H1 (cell line): ENCODE results near the gene ZNF518B. TPM values are rescaled to one million over a fixed set of nuclear protein-coding genes. Genes with fewer than 3 reads are reported as not detected.
A peak's percentile ranks its signal among the peaks of the same experiment; 100 is the strongest.

Source experiments
- KDM4A ChIP-seq: IDR thresholded peaks from one replicate; pipeline ENCODE4 v1.7.1; 2012; ENCODE audit warnings: low read depth, mild to moderate bottlenecking, moderate library complexity, low read length, inconsistent platforms; ENCODE audit not compliant: severe bottlenecking
- POLR2AphosphoS5 ChIP-seq: IDR thresholded peaks from 2 replicates; pipeline ENCODE4 v1.6.1; 2011; ENCODE audit warnings: low read depth, low read length
- RAD21 ChIP-seq, 2 experiments: IDR thresholded peaks in 1 of 2; conservative IDR thresholded peaks in 1 of 2; 2 replicates each; pipeline ENCODE4 v1.6.1; 2011; ENCODE audit warnings: low read depth in 2 of 2, low read length in 2 of 2, improper control_type of control experiment in 1 of 2, inconsistent platforms in 1 of 2, mild to moderate bottlenecking in 1 of 2, moderate library complexity in 1 of 2
- SIN3A ChIP-seq, 2 experiments: IDR thresholded peaks in 1 of 2; conservative IDR thresholded peaks in 1 of 2; 2 replicates each; pipeline ENCODE4 v1.6.1; 2011 to 2012; ENCODE audit warnings: low read length in 2 of 2, improper control_type of control experiment in 1 of 2, low read depth in 1 of 2, mild to moderate bottlenecking in 1 of 2
- polyA plus RNA-seq, 7 experiments: library from polyadenylated mRNA; depleted of rRNA in 3 of 7; stranded (reverse) in 5 of 7; unstranded in 2 of 7; fragments of >200 nt in 5 of 7; fragments of 200-250 nt in 2 of 7; gene quantifications; 1 replicate in 5 of 7; 2 replicates in 1 of 7; 4 replicates in 1 of 7; pipeline versions ENCODE4 v1.2.1 to v1.2.3, GENCODE V29; 2011 to 2013; ENCODE audit warnings: missing spikeins in 2 of 7, mixed read lengths in 2 of 7
- total RNA-seq: library from RNA; stranded (reverse); fragmentation: NEBNext Ultra II Directional; extraction: Animal tissue kit (Norgen Biotek cat#: 25700); gene quantifications from 2 replicates; pipeline ENCODE4 v1.2.1, GENCODE V29; 2021
- TF ChIP-seq, protein P1 (sequence below): fragments of 300-600 bp; sonication (generic); IDR thresholded peaks from 2 replicates; pipeline ENCODE4 v1.7.1; 2012; ENCODE audit warnings: low read length, moderate library complexity, mild to moderate bottlenecking, inconsistent platforms; ENCODE audit not compliant: insufficient replicate concordance
- TF ChIP-seq, protein P2 (sequence below): IDR thresholded peaks from 2 replicates; pipeline ENCODE4 v1.6.1; 2012; ENCODE audit warnings: inconsistent platforms

The ZNF518B gene
- total and polyA plus RNA-seq, 2 of the 8 experiments (the other 6 are each of a cell fraction or from before 2014, with no cell fraction given), result 2.9 to 9.0 TPM

DNA sequence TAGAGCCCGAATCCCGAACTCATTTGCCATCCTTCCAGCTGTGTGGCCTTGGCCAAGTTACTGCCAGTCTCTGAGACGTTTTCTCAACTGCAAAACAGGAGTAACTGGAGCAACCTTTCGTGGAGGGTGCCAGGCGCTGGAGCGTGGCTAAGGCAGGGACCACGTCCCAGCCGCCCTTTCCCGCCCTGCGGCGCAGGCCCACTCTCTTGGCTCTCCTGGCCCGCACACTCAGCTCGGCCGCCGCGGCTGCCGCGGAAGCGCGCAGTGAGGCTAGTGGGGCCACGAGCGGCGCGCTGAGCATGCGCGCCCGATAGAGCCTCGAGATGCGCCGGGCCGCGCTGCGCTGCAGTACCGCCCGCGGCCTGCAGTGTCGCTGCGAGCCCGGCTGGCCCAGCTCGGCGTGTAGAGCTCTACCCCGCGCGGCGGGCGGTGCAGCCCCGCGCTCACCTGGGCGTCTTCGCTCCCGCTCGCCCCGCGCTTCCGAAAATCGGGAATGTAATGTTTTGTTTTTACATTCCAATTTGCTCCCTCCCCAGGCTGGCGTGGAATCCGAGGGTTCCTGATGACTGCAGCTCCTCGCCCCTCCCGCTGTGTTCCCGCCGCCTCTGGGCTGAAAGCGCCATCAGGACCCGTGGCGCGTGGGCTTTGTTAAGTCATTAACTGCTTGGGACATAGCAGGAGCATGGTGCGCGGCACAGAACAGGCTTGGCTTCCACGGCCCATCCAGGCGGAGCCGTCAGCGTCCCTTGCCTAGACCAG, 4.0 kb upstream of the ZNF518B start (continued):
- TF ChIP-seq RAD21 (IDR thresholded peaks at IDR 0.05 in 1 of 2, conservative IDR thresholded peaks at IDR 0.05 in 1 of 2; ENCODE audit: low read depth in 2 of 2, low read length in 2 of 2) (peak; percentile 70 to 83), POLR2AphosphoS5 (no peak), SIN3A (conservative IDR thresholded peaks at IDR 0.05 in 1 of 2, IDR thresholded peaks at IDR 0.05 in 1 of 2; ENCODE audit: low read depth in 1 of 2, low read length in 2 of 2) (0 out of 4 replicates have a peak, but pooled peaks of 1 of the 2 experiments have one; percentile 20), KDM4A (peak; percentile 90)
- TF ChIP-seq, protein P1, sequence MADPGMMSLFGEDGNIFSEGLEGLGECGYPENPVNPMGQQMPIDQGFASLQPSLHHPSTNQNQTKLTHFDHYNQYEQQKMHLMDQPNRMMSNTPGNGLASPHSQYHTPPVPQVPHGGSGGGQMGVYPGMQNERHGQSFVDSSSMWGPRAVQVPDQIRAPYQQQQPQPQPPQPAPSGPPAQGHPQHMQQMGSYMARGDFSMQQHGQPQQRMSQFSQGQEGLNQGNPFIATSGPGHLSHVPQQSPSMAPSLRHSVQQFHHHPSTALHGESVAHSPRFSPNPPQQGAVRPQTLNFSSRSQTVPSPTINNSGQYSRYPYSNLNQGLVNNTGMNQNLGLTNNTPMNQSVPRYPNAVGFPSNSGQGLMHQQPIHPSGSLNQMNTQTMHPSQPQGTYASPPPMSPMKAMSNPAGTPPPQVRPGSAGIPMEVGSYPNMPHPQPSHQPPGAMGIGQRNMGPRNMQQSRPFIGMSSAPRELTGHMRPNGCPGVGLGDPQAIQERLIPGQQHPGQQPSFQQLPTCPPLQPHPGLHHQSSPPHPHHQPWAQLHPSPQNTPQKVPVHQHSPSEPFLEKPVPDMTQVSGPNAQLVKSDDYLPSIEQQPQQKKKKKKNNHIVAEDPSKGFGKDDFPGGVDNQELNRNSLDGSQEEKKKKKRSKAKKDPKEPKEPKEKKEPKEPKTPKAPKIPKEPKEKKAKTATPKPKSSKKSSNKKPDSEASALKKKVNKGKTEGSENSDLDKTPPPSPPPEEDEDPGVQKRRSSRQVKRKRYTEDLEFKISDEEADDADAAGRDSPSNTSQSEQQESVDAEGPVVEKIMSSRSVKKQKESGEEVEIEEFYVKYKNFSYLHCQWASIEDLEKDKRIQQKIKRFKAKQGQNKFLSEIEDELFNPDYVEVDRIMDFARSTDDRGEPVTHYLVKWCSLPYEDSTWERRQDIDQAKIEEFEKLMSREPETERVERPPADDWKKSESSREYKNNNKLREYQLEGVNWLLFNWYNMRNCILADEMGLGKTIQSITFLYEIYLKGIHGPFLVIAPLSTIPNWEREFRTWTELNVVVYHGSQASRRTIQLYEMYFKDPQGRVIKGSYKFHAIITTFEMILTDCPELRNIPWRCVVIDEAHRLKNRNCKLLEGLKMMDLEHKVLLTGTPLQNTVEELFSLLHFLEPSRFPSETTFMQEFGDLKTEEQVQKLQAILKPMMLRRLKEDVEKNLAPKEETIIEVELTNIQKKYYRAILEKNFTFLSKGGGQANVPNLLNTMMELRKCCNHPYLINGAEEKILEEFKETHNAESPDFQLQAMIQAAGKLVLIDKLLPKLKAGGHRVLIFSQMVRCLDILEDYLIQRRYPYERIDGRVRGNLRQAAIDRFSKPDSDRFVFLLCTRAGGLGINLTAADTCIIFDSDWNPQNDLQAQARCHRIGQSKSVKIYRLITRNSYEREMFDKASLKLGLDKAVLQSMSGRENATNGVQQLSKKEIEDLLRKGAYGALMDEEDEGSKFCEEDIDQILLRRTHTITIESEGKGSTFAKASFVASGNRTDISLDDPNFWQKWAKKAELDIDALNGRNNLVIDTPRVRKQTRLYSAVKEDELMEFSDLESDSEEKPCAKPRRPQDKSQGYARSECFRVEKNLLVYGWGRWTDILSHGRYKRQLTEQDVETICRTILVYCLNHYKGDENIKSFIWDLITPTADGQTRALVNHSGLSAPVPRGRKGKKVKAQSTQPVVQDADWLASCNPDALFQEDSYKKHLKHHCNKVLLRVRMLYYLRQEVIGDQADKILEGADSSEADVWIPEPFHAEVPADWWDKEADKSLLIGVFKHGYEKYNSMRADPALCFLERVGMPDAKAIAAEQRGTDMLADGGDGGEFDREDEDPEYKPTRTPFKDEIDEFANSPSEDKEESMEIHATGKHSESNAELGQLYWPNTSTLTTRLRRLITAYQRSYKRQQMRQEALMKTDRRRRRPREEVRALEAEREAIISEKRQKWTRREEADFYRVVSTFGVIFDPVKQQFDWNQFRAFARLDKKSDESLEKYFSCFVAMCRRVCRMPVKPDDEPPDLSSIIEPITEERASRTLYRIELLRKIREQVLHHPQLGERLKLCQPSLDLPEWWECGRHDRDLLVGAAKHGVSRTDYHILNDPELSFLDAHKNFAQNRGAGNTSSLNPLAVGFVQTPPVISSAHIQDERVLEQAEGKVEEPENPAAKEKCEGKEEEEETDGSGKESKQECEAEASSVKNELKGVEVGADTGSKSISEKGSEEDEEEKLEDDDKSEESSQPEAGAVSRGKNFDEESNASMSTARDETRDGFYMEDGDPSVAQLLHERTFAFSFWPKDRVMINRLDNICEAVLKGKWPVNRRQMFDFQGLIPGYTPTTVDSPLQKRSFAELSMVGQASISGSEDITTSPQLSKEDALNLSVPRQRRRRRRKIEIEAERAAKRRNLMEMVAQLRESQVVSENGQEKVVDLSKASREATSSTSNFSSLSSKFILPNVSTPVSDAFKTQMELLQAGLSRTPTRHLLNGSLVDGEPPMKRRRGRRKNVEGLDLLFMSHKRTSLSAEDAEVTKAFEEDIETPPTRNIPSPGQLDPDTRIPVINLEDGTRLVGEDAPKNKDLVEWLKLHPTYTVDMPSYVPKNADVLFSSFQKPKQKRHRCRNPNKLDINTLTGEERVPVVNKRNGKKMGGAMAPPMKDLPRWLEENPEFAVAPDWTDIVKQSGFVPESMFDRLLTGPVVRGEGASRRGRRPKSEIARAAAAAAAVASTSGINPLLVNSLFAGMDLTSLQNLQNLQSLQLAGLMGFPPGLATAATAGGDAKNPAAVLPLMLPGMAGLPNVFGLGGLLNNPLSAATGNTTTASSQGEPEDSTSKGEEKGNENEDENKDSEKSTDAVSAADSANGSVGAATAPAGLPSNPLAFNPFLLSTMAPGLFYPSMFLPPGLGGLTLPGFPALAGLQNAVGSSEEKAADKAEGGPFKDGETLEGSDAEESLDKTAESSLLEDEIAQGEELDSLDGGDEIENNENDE, result no peak
- TF ChIP-seq, protein P2, sequence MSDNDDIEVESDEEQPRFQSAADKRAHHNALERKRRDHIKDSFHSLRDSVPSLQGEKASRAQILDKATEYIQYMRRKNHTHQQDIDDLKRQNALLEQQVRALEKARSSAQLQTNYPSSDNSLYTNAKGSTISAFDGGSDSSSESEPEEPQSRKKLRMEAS, result peak; percentile 83
